ENCODE measurements around the gene LSM4. TPM values are rescaled to one million over a fixed set of nuclear protein-coding genes. Genes with fewer than 3 reads are reported as not detected.
"Not testable (repeated sequence)": the region's sequence is repeated elsewhere in the genome, so short reads cannot be mapped to it uniquely, and the experiment has no call there.

The LSM4 gene
- polyA plus RNA-seq = 94.8 TPM
- long read RNA-seq, donor 1, transcript LSM4-203 (5 exons, 1,908 nt) = major isoform, 37 of 61 reads
- long read RNA-seq, donor 1, partial matches to known transcripts = 5 of 61 reads
- long read RNA-seq, donor 1, other reads (novel, unspliced or antisense) = 19 of 61 reads
- long read RNA-seq, donor 2, transcript LSM4-203 (5 exons, 1,908 nt) = major isoform, 78 of 88 reads
- long read RNA-seq, donor 2, partial matches to known transcripts = 6 of 88 reads
- long read RNA-seq, donor 2, other reads (novel, unspliced or antisense) = 0 of 88 reads
- long read RNA-seq, donor 3 = 0 reads
- long read RNA-seq, donor 4, transcript LSM4-203 (5 exons, 1,908 nt) = major isoform, 8 of 8 reads
- long read RNA-seq, donor 4, partial matches to known transcripts = 0 of 8 reads
- long read RNA-seq, donor 4, other reads (novel, unspliced or antisense) = 0 of 8 reads
- long read RNA-seq, donor 5, transcript LSM4-203 (5 exons, 1,908 nt) = major isoform, 43 of 78 reads
- long read RNA-seq, donor 5, partial matches to known transcripts = 16 of 78 reads
- long read RNA-seq, donor 5, other reads (novel, unspliced or antisense) = 18 of 78 reads
- long read RNA-seq, donor 6, transcript LSM4-203 (5 exons, 1,908 nt) = major isoform, 47 of 55 reads
- long read RNA-seq, donor 6, partial matches to known transcripts = 8 of 55 reads
- long read RNA-seq, donor 6, other reads (novel, unspliced or antisense) = 0 of 55 reads
- long read RNA-seq, donor 7, transcript LSM4-203 (5 exons, 1,908 nt) = major isoform, 41 of 44 reads
- long read RNA-seq, donor 7, partial matches to known transcripts = 0 of 44 reads
- long read RNA-seq, donor 7, other reads (novel, unspliced or antisense) = 0 of 44 reads
- long read RNA-seq, donor 8, transcript LSM4-203 (5 exons, 1,908 nt) = major isoform, 87 of 179 reads
- long read RNA-seq, donor 8, partial matches to known transcripts = 68 of 179 reads
- long read RNA-seq, donor 8, other reads (novel, unspliced or antisense) = 17 of 179 reads
- long read RNA-seq, donor 9, transcript LSM4-203 (5 exons, 1,908 nt) = major isoform, 81 of 164 reads
- long read RNA-seq, donor 9, partial matches to known transcripts = 82 of 164 reads
- long read RNA-seq, donor 9, other reads (novel, unspliced or antisense) = 0 of 164 reads
- long read RNA-seq, donor 10, transcript LSM4-203 (5 exons, 1,908 nt) = major isoform, 70 of 143 reads
- long read RNA-seq, donor 10, partial matches to known transcripts = 37 of 143 reads
- long read RNA-seq, donor 10, other reads (novel, unspliced or antisense) = 35 of 143 reads
- long read RNA-seq, donor 11, transcript LSM4-203 (5 exons, 1,908 nt) = major isoform, 51 of 102 reads
- long read RNA-seq, donor 11, partial matches to known transcripts = 50 of 102 reads
- long read RNA-seq, donor 11, other reads (novel, unspliced or antisense) = 0 of 102 reads

DNA sequence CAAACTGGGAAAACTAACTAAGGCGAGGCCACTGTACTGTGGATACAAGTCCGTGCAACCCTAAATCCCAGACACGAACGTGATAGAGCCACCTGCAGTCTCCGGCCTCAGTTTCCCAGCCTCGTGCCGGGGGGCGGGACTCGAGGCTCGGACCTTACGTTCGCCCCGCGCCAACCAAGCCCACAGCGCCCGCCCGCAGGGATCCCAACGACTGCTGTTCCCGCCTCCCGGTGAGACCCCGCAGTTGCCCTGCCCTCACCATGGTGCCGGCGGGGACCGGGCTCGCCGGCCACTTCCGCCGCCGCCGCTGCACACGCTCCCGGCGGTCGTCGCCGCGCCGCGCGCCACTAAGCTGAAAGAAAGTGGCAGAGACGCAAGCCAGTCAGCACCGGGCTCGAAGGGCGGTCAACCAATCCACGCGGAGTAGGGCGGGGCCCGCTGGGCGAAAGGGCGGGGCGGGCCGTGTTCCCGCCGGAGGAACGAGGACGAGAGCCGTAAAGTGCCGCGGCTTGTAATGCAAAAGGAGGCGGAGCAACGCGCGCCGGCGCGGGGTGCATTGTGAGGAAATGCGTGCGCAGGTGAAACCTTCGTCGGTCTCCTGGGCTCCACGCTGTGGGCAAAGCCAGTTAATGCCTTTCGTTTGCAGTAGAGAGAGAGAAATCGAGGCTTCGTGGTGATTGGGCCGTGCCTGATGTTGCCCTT lies at the start of gene LSM4:
Gene LSM4, minus strand, starts transcription at position 318 of the 702 bp plus-strand sequence. Its CDS starts 56 bp downstream, at position 262.
- peak; percentile 99 for DNase-seq
- Histone ChIP-seq H3K4me1 (ENCODE audit: control insufficient read depth, insufficient read depth, low read length) (peaks cover 49% of the 10 kb centered on the region), H3K27me3 (ENCODE audit: control insufficient read depth, insufficient read depth, low read length) (no peaks in the 10 kb centered on the region), H3K4me3 (ENCODE audit: low read length) (peak within 1 kb of the TSS; percentile 79), H3K27ac (ENCODE audit: low read length) (peak within 1 kb of the TSS; percentile 98), H3K36me3 (ENCODE audit: control insufficient read depth, insufficient read depth, low read length) (no peaks in the 10 kb centered on the region), H3K9me3 (ENCODE audit: control insufficient read depth, low read depth, low read length) (no peaks in the 10 kb centered on the region)
- 0% methylated on average over 2 of the region's 75 CpGs for WGBS (ENCODE audit: insufficient coverage, low lambda C conversion rate)

DNA sequence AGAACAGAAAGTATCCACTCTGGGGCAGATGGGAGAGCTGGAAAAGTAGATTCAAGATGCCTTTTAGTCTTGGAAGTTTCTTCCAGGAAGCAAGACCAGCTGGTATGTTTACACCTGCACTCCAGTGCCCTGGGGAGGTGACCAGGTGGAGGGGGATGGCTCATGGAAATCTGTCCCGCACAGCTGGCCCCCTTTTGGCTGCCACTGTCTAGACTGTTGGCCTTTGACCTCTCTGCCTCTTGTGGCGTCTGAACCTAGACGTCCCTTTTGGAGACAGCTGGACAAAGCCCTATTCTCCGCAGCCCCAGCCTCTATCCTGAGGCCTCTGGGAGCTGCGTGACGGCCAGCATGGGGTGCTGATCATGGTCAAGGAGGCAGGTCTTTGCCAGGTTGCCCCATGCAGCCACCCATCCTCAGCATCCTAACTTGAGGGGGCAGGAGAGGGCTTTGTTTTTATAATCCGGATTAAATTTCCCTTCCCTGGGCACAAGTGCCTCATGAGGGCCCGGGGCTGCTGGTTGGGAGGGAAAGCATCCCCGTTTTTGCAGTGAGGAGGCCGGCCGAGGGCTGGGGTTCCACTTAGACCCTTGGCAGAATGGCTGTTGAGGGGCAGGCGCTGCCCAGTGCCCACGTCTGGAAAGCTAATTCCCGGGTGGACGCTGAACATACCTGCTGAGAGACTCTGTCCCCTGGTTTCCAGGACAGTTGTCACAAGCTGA lies 45.8 kb upstream of the LSM4 start:
- WGBS (ENCODE audit: insufficient coverage, low lambda C conversion rate) = no CpG with 5 or more reads among the region's 15 CpGs
- peak in 1 of 2 donors; percentile 43 for DNase-seq
- H3K4me1 ChIP-seq (ENCODE audit: control insufficient read depth, insufficient read depth, low read length) = peaks cover 45% of the 10 kb centered on the region
- H3K36me3 ChIP-seq (ENCODE audit: control insufficient read depth, insufficient read depth, low read length) = peaks cover 26% of the 10 kb centered on the region
- H3K4me3 ChIP-seq (ENCODE audit: low read length) = no peak overlapping the region
- H3K9me3 ChIP-seq (ENCODE audit: control insufficient read depth, low read depth, low read length) = no peaks in the 10 kb centered on the region
- H3K27ac ChIP-seq (ENCODE audit: low read length) = peak overlapping the region; percentile 28
- H3K27me3 ChIP-seq (ENCODE audit: control insufficient read depth, insufficient read depth, low read length) = no peaks in the 10 kb centered on the region

DNA sequence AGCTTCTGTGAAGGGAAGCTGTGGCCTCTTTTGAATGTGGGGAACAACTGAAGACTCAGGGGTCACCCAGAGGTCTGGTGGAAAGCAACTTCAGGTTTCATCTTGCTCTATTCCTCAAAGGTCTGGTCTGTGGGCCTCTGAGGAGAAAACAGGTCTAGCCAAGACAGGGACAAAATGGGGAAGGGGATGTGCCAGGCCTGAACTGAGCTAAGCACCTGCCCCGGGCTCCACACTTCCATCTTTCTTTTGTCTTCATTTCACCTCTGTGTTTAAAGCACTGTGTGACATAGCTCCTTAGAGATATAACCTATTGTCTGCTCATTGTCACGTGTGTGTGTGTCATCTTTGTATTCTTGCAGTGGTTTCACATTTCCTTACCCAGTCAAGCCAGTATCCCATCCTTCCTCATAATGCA lies 43.2 kb upstream of the LSM4 start:
- H3K27ac ChIP-seq (ENCODE audit: low read length) = peak overlapping the region; percentile 94
- no peaks in the 10 kb centered on the region for H3K9me3 ChIP-seq (ENCODE audit: control insufficient read depth, low read depth, low read length)
- no peak for DNase-seq
- peaks cover 53% of the 10 kb centered on the region for H3K36me3 ChIP-seq (ENCODE audit: control insufficient read depth, insufficient read depth, low read length)
- H3K4me1 ChIP-seq (ENCODE audit: control insufficient read depth, insufficient read depth, low read length) = peaks cover 37% of the 10 kb centered on the region
- WGBS (ENCODE audit: insufficient coverage, low lambda C conversion rate) = 86% methylated on average over 1 of the region's 2 CpGs
- H3K27me3 ChIP-seq (ENCODE audit: control insufficient read depth, insufficient read depth, low read length) = no peaks in the 10 kb centered on the region
- no peak overlapping the region for H3K4me3 ChIP-seq (ENCODE audit: low read length)

DNA sequence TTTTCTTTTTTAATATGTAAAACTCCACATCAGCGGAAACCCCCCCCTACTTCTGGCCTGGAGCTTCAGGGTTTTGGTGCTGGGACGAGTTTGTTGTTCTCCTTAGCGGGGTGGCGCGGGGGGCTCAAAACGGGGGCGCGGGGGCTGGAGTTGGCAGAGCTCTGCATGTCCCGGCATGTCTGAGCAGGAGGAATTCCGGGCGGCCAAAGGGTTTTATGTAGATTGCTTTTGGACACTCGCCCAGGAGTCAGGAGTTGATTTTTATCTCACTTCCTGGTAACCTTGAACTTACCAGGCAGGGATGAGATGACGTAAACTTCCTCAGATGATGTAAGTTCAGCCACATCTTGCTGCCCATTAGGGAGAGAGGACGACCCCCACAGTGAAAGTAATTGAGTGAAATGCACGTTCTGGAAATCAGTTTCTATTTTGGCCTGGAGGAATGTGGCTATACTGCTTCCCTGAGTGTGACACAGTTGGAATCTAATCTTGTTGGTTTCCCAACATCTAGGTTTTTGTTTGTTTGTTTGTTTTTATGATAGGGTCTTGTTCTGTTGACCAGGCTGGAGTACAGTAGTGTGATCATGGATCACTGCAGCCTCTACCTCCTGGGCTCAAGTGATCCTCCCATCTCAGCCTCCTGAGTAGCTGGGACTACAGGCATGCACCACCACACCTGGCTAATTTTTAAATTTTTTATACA lies 42.1 kb upstream of the LSM4 start:
- H3K9me3 ChIP-seq (ENCODE audit: control insufficient read depth, low read depth, low read length) = no peaks in the 10 kb centered on the region
- WGBS (ENCODE audit: insufficient coverage, low lambda C conversion rate) = no CpG with 5 or more reads among the region's 15 CpGs
- no peaks in the 10 kb centered on the region for H3K27me3 ChIP-seq (ENCODE audit: control insufficient read depth, insufficient read depth, low read length)
- H3K4me3 ChIP-seq (ENCODE audit: low read length) = no peak overlapping the region
- H3K27ac ChIP-seq (ENCODE audit: low read length) = peak overlapping the region; percentile 94
- H3K4me1 ChIP-seq (ENCODE audit: control insufficient read depth, insufficient read depth, low read length) = peaks cover 37% of the 10 kb centered on the region
- H3K36me3 ChIP-seq (ENCODE audit: control insufficient read depth, insufficient read depth, low read length) = peaks cover 59% of the 10 kb centered on the region
- peak; percentile 94 to 97 for DNase-seq

DNA sequence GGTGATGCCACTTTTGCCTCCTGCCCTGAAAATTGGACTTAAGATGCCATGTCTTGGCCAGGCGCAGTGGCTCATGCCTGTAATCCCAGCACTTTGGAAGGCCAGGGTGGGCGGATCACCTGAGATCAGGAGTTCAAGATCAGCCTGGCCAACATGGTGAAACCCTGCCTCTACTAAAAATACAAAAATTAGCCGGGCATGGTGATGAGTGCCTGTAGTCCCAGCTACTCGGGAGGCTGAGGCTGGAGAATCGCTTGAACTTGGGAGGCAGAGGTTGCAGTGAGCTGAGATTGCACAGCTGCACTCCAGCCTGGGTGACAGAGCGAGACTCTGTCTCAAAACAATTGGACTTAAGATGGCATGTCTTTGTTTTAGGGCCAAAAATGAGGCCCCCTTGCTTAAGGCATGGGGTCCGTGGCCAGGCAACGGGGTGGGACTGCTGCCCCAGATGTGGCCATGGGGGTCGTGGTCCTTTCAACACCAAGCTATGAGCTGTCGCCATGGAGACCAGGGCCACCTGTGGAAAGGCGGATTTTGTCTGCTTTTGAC lies 41.5 kb upstream of the LSM4 start:
- not testable (repeated sequence) for H3K4me3 ChIP-seq (ENCODE audit: low read length); DNase-seq; H3K27me3 ChIP-seq (ENCODE audit: control insufficient read depth, insufficient read depth, low read length); H3K9me3 ChIP-seq (ENCODE audit: control insufficient read depth, low read depth, low read length)
- WGBS (ENCODE audit: insufficient coverage, low lambda C conversion rate) = no CpG with 5 or more reads among the region's 11 CpGs
- Histone ChIP-seq H3K4me1 (ENCODE audit: control insufficient read depth, insufficient read depth, low read length) (peaks cover 37% of the 10 kb centered on the region), H3K27ac (ENCODE audit: low read length) (peak overlapping the region; percentile 94), H3K36me3 (ENCODE audit: control insufficient read depth, insufficient read depth, low read length) (peaks cover 64% of the 10 kb centered on the region)

DNA sequence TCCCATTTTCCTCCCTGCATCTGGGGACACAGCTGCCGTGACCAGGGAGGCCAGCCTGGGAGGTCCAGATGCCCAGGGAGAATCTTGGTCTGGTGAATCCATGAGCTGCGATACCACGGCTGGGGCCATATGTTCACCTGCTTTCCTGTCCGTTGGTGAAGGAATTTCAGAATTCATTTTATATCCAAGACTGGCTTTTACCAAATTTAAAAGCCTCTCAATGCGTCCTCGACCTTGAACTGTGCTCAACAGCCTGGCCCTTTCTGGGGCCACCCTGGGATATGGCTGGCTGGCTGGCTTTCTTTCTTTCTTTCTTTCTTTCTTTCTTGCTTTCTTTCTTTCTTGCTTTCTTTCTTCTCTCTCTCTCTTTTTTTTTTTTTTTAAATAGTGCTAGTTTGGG lies 40.9 kb upstream of the LSM4 start:
- Histone ChIP-seq H3K27ac (ENCODE audit: low read length) (peak overlapping the region; percentile 94), H3K4me1 (ENCODE audit: control insufficient read depth, insufficient read depth, low read length) (peaks cover 36% of the 10 kb centered on the region), H3K27me3 (ENCODE audit: control insufficient read depth, insufficient read depth, low read length) (no peaks in the 10 kb centered on the region), H3K36me3 (ENCODE audit: control insufficient read depth, insufficient read depth, low read length) (peaks cover 65% of the 10 kb centered on the region), H3K9me3 (ENCODE audit: control insufficient read depth, low read depth, low read length) (no peaks in the 10 kb centered on the region), H3K4me3 (ENCODE audit: low read length) (no peak overlapping the region)
- no peak for DNase-seq
- WGBS (ENCODE audit: insufficient coverage, low lambda C conversion rate) = 86% methylated on average over 2 of the region's 6 CpGs

DNA sequence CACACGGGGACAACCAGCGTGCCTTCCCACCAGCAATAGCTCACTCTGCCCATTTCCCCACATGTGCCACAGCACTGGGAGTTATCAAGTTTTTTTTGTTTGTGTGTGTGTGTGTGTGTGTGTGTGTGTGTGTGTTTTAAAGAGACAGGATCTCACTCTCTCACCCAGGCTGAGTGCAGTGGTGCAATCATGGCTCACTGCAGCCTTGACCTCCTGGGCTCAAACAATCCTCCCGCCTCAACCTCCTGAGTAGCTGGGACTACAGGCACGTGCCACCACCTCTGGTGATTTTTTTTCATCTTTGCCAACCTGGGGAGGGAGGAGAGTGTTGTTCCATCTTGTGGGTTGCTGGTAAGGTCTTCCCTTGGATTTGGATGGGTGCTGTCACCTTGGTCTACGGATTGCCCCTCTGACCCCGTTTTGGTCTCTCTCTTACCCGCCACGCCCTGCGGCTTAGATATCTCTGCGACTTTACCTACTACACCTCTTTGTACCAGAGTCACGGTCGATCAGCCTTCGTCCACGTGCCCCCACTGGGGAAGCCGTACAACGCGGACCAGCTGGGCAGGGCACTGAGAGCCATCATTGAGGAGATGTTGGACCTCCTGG lies 40.2 kb upstream of the LSM4 start:
- WGBS (ENCODE audit: insufficient coverage, low lambda C conversion rate) = no CpG with 5 or more reads among the region's 17 CpGs
- Histone ChIP-seq H3K27me3 (ENCODE audit: control insufficient read depth, insufficient read depth, low read length) (no peaks in the 10 kb centered on the region), H3K4me1 (ENCODE audit: control insufficient read depth, insufficient read depth, low read length) (peaks cover 31% of the 10 kb centered on the region), H3K27ac (ENCODE audit: low read length) (peak overlapping the region; percentile 94), H3K9me3 (ENCODE audit: control insufficient read depth, low read depth, low read length) (no peaks in the 10 kb centered on the region), H3K36me3 (ENCODE audit: control insufficient read depth, insufficient read depth, low read length) (peaks cover 71% of the 10 kb centered on the region), H3K4me3 (ENCODE audit: low read length) (no peak overlapping the region)
- no peak for DNase-seq

DNA sequence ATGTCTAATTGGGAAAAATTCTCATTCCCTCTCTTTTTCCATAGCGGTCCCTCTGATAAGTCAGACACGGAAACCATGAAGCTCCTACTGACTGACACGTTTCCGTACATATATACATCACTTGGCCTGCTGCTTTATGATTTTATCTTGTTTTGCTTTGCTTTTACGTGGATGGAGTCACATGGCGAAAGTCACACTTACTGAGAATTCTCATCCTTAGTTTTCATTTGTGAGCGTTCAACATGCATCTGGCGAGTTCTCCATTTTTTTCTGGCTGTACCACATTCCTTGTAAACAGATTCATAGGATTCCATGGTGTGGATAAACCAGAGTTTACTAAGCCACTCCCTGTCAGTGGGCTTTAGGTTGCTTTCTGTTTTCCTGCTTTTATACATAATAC lies 38.8 kb upstream of the LSM4 start:
- WGBS (ENCODE audit: insufficient coverage, low lambda C conversion rate) = no CpG with 5 or more reads among the region's 8 CpGs
- Histone ChIP-seq H3K9me3 (ENCODE audit: control insufficient read depth, low read depth, low read length) (no peaks in the 10 kb centered on the region), H3K36me3 (ENCODE audit: control insufficient read depth, insufficient read depth, low read length) (peaks cover 80% of the 10 kb centered on the region), H3K4me3 (ENCODE audit: low read length) (no peak overlapping the region), H3K27me3 (ENCODE audit: control insufficient read depth, insufficient read depth, low read length) (no peaks in the 10 kb centered on the region), H3K4me1 (ENCODE audit: control insufficient read depth, insufficient read depth, low read length) (peaks cover 31% of the 10 kb centered on the region), H3K27ac (ENCODE audit: low read length) (no peak overlapping the region)
- no peak for DNase-seq
